ENCODE results near the gene KATNBL1.

- TF ChIP-seq CTCF (conservative IDR thresholded peaks at IDR 0.05 in 1 of 2, IDR thresholded peaks at IDR 0.05 in 1 of 2; ENCODE audit: extremely low read depth in 1 of 2, insufficient read depth in 1 of 2, low read depth in 1 of 2, low read length in 2 of 2) (no peak), EZH2 (IDR thresholded peaks at IDR 0.05; ENCODE audit: borderline replicate concordance, low read length) (no peak)
Measured at GRCh38 chr15:34099914-34100313, 110.0 kb downstream of the KATNBL1 start.
